Activated CD8-positive, alpha-beta T cell treated with anti-CD3 and anti-CD28 coated beads, Interleukin-2, amount 10 ng/mL, durations not matched to agents 7 days and 5 days (primary cell): ENCODE measurements around the gene SLC7A4. TPM values are rescaled to one million over a fixed set of nuclear protein-coding genes. Genes with fewer than 3 reads are reported as not detected.
"Not testable (repeated sequence)": the region's sequence is repeated elsewhere in the genome, so short reads cannot be mapped to it uniquely, and the experiment has no call there.

ENCODE experiments used
- ATAC-seq: fragments of 150-1000 bp; cut with Tn5 transposase; one replicate; pipeline ENCODE4 v1.10.0; 2021; ENCODE audit warnings: moderate library complexity
- CTCF ChIA-PET: fragments of 350-600 bp; sonication (Branson Sonifier 250); formaldehyde crosslinking; loops from one replicate; lab custom pipeline; 2021; ENCODE audit warnings: antibody characterized with exemption; lab: Charles Lee
- POLR2A ChIA-PET: fragments of 350-600 bp; sonication (Branson Sonifier 250); formaldehyde crosslinking; loops from one replicate; lab custom pipeline; 2021; ENCODE audit warnings: antibody characterized with exemption; lab: Charles Lee
- DNase-seq: peaks from one replicate; pipeline ENCODE4 v3.0.0-alpha.2; 2020
- H3K27ac Mint-ChIP-seq: one replicate; pipeline ENCODE4 v1.8.0; 2021; ENCODE audit warnings: mild to moderate bottlenecking, mixed read lengths
- H3K27me3 Mint-ChIP-seq: one replicate; pipeline ENCODE4 v1.8.0; 2021; ENCODE audit warnings: low read depth, mixed read lengths
- H3K36me3 Mint-ChIP-seq: one replicate; pipeline ENCODE4 v1.8.0; 2021; ENCODE audit warnings: low read depth, mixed read lengths
- H3K4me1 Mint-ChIP-seq: one replicate; pipeline ENCODE4 v1.8.0; 2021; ENCODE audit warnings: low read depth, mixed read lengths
- H3K4me3 Mint-ChIP-seq: one replicate; pipeline ENCODE4 v1.8.0; 2021; ENCODE audit warnings: mild to moderate bottlenecking, mixed read lengths
- H3K9me3 Mint-ChIP-seq: one replicate; pipeline ENCODE4 v1.8.0; 2022; ENCODE audit warnings: mixed read lengths; ENCODE audit not compliant: insufficient read depth
- total RNA-seq, 2 experiments: library from RNA; stranded (reverse); gene quantifications; one replicate each; pipeline ENCODE4 v1.2.3, GENCODE V29; 2021

Gene SLC7A4
- total RNA-seq, 2 experiments from 2014 or later, result 0.16 to 0.21 TPM

DNA sequence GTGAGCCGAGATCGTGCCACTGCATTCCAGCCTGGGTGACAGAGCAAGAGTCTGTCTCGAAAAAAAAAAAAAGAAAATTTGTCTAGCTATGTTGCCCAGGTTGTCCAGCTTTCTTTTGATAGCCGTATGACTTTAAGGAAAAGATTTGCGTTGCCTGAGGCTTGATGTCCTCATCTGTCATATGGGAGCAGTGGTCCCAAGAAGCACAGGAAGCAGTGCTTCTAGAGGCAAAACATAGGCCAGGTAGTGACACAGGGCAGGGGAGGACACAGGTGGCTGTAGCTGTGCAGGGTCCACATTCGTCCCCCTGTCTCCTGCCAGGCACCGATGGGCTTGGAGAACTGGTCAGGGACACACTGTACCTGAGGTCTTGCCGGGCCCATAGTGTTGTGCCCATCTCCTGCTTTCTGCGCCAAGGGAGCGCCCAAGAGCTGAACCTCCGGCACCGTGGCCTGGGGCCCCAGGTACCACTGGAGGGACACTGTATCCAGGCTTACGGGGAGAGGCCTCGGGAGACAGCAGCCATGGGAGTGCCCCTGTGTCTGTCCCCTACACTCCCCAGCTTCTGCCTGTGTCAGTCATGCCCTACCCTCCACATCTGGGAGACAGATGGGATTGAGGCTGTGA lies 14.8 kb upstream of the SLC7A4 start:
- ChIA-PET CTCF (interaction anchor here (0.7 to 1.0 kb wide), 2 partner anchors 26 to 44 kb away, joined by 3 read pairs; no protein-coding TSS in a partner anchor), POLR2A (no interaction called here)
- Mint-ChIP-seq H3K4me3 (no peak overlapping the region), H3K9me3 (no peaks in the 10 kb centered on the region), H3K27ac (no peak overlapping the region), H3K4me1 (peaks cover 34% of the 10 kb centered on the region), H3K36me3 (no peaks in the 10 kb centered on the region), H3K27me3 (peaks cover 25% of the 10 kb centered on the region)
- no peak for DNase-seq
- ATAC-seq, result no peak

DNA sequence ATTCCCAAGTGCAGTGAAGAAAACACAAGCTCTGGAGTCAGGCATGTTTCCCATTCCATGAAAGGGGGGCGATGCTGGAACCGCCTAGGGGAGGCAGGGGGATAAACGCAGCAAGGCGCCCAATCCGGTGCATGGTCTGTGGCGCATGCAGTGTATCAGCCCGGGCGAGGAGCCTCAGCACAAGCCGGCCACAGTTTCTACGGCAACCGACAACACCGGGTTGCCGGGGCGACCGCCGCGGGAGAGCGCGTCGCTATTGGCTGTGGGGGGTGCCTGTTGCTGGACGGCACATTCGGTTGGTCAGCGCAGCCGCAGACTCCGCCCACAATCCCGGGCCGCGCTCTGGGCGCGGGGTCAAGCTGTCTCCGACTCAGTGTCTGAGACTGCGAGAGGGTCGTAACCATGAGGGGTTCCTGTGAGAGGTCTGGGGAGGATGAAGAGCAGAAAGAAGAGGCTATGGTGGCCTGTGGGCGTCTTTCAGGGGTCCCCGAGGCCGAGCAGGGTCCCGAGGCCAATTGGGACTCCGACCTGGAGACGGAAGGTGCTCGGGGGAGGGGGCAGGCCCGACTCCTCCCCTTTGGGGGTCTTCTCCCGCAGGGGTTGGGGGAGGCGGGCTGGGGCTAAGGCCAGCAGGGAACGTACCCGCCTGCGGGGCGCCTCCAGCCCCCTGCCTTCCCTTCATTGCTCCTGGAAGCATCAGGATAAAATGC lies 13.4 kb upstream of the SLC7A4 start, which contains the start of gene LRRC74B:
Gene LRRC74B (plus strand): TSS at position 362 of the 710 bp plus-strand sequence. CDS start 41 bp downstream, at position 403.
- Mint-ChIP-seq H3K27me3 (peaks cover 25% of the 10 kb centered on the region), H3K36me3 (no peaks in the 10 kb centered on the region), H3K4me3 (peak within 1 kb of the TSS; percentile 50), H3K4me1 (peaks cover 25% of the 10 kb centered on the region), H3K9me3 (no peaks in the 10 kb centered on the region), H3K27ac (no peak within 1 kb of the TSS)
- DNase-seq (peak; percentile 81), ATAC-seq (peak; percentile 95)
- ChIA-PET POLR2A (interaction anchor here (1.2 kb wide), 1 partner anchor 10 kb away, joined by 4 read pairs; no protein-coding TSS in a partner anchor), CTCF (interaction anchor here (0.8 to 1.3 kb wide), 3 partner anchors 22 to 64 kb away, joined by 4 read pairs; partner anchors contain the start of gene LZTR1)

DNA sequence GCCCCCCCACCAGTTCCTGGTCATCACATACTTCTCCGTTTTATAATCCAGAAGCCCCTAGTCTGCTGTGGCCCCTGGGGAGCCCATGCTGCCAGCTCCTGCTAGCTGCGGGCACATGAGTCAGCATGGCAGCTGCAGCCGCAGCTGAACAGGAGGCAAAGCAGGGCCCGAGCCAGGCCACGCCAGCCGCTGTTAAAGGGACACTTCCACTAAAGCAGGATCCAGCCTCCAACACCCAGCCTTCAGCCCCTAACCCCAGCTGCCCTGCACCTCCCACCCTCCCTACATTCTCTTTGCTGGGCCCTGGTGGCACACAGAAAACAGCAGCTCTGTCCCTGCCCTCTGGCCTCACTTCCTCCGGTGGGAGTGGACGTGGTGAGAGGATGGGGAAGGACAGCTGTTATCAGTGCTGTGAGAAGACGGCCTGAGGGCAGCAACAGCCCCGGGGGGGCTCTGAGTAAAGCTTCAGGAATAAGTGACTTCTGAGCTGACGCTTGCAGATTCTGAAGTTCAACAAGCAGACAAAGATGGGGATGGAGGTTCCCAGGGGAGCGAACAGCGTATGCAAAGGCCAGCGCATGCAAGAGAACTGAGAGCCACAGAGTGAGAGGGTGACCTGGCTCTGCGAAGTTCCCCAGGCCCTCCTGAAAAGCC lies 12.7 kb upstream of the SLC7A4 start:
- H3K36me3 Mint-ChIP-seq, result no peaks in the 10 kb centered on the region
- H3K27me3 Mint-ChIP-seq, result peaks cover 25% of the 10 kb centered on the region
- ChIA-PET CTCF (interaction anchor here (0.9 to 1.3 kb wide), 2 partner anchors 57 to 63 kb away, joined by 4 read pairs; partner anchors contain the start of gene LZTR1), POLR2A (interaction anchor here (0.6 to 1.2 kb wide), 2 partner anchors 10 to 62 kb away, joined by 3 to 4 read pairs; no protein-coding TSS in a partner anchor)
- ATAC-seq, result peak; percentile 35
- H3K4me3 Mint-ChIP-seq, result no peak overlapping the region
- H3K9me3 Mint-ChIP-seq, result no peaks in the 10 kb centered on the region
- H3K27ac Mint-ChIP-seq, result no peak overlapping the region
- H3K4me1 Mint-ChIP-seq, result peaks cover 25% of the 10 kb centered on the region
- no peak for DNase-seq

DNA sequence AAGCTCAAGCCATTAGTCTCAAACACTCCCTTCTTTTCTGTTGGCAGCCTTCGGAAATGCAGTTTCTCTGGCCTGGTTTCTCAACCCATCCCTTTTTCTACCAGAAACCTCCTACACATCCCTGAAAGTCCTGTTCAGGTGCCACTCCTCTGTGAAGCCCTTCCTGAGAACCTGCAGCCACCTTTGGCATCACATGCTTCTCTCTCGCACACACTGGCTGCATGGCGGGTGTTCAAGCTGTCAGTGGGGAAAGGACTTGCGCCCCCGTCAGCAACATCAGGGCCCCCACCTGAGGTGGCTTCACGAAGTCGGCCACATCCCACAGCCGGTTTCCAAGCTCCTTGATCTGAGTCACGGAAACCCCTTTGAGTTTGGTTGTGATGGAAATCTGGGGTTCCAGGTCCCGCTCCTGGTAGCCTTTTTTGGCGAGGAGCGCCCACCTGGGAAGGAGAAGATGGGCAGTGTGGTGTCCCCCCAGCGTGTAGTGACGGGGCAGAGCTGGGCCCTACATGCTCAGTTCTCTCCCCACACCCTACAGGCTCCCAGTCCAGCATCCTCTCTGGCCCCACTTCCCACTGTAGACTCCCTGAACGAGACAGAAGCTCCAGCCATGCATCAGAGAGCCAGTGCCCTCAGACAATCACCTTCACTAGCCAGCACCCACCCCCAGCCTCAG lies 11.6 kb upstream of the SLC7A4 start:
- H3K27ac Mint-ChIP-seq, result no peak overlapping the region
- peaks cover 25% of the 10 kb centered on the region for H3K27me3 Mint-ChIP-seq
- DNase-seq (no peak), ATAC-seq (no peak)
- peaks cover 25% of the 10 kb centered on the region for H3K4me1 Mint-ChIP-seq
- CTCF ChIA-PET, result interaction anchor here (1.3 kb wide), 1 partner anchor 62 kb away, joined by 4 read pairs; the partner anchor contains the start of gene LZTR1
- H3K9me3 Mint-ChIP-seq, result no peaks in the 10 kb centered on the region
- H3K36me3 Mint-ChIP-seq, result no peaks in the 10 kb centered on the region
- POLR2A ChIA-PET, result no interaction called here
- H3K4me3 Mint-ChIP-seq, result no peak overlapping the region

DNA sequence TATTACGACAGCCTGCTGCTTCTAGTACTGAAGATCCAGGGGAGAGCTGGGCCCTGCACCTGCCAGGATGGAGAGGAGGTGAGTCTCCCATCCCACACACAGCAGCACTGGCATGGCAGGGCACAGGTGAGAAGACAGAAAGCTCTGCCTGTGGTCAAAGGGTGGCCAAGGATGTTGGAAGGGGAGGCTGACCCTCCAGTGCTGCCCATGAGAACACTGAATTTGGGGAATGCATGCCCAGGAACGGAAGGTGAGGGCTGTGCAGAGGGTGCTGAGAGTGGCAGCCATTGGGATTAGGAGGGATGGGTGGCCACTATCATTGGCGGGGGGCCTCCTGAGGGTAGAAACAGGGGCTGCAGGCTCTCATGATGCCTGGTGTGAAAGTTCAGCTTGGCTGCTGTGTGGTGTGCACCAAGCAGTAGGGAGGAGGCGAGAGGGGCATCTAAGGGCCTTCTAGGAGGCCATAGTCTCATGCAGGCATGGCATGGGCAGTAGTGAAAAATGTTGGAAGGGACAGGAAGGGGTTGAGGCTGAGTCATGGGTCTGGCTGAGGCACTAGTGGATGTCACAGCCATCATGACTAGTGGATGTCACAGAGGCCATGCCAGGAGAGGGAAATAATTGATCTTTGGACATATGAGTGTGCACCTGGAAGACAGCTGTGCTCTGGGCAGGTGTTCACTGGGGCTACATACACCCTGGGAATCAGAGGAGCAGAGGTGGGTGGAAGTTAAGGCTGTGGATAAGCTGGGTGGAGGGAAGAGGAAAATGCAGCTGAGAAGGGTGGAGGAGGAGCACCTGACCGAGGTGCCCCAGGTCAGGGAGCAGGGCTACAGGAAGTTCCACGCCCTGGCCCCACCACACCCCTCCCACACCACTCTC lies 10.9 kb upstream of the SLC7A4 start:
- POLR2A ChIA-PET, result no interaction called here
- Mint-ChIP-seq H3K27me3 (peaks cover 28% of the 10 kb centered on the region), H3K4me3 (no peak overlapping the region), H3K9me3 (no peaks in the 10 kb centered on the region), H3K27ac (peak overlapping the region; percentile 30), H3K36me3 (no peaks in the 10 kb centered on the region), H3K4me1 (peaks cover 25% of the 10 kb centered on the region)
- CTCF ChIA-PET, result no interaction called here
- no peak for DNase-seq
- ATAC-seq, result no peak

DNA sequence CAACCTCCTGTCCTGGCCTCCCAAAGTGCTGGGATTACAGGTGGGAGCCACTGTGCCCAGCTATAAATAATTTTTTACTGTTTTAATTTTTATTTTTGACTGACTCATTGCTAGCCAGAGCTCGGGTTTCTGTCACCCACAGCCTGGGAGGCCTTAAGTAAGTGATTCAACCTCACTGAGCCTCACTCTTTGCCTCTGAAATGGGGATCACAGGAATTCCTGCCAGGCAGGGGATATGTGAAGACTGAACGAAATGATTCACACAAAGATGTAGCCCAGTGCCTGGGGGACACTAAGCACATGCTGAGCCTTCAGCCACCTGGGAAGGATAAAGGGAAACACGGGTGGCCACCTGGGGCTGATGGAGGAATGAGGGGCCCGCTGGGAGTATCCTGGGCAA lies 9.6 kb upstream of the SLC7A4 start:
- peaks cover 25% of the 10 kb centered on the region for H3K4me1 Mint-ChIP-seq
- DNase-seq, result no peak
- ATAC-seq, result no peak
- no peak overlapping the region for H3K27ac Mint-ChIP-seq
- no peak overlapping the region for H3K4me3 Mint-ChIP-seq
- ChIA-PET CTCF (no interaction called here), POLR2A (no interaction called here)
- peaks cover 28% of the 10 kb centered on the region for H3K27me3 Mint-ChIP-seq
- H3K9me3 Mint-ChIP-seq, result no peaks in the 10 kb centered on the region
- H3K36me3 Mint-ChIP-seq, result no peaks in the 10 kb centered on the region

DNA sequence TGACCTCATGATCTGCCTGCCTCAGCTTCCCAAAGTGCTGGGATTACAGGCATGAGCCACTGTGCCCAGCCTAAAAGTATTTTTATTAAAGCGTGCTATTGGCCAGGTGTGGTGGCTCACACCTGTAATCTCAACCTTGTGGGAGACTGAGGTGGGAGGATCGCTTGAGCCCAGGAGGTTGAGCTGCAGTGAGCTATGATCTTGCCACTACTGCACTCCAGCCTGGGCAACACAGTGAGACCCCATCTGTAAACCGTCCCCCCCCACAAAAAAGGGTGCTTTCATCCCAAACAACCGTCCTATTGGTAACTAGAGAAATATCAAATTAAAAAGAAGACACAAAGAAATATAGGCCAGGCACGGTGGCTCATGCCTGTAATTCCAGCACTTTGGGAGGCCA lies 6.8 kb upstream of the SLC7A4 start:
- H3K36me3 Mint-ChIP-seq, ATAC-seq, H3K4me3 Mint-ChIP-seq, POLR2A ChIA-PET, CTCF ChIA-PET, H3K9me3 Mint-ChIP-seq, H3K27ac Mint-ChIP-seq, DNase-seq: not testable (repeated sequence)
- Mint-ChIP-seq H3K4me1 (peaks cover 11% of the 10 kb centered on the region), H3K27me3 (peaks cover 20% of the 10 kb centered on the region)

DNA sequence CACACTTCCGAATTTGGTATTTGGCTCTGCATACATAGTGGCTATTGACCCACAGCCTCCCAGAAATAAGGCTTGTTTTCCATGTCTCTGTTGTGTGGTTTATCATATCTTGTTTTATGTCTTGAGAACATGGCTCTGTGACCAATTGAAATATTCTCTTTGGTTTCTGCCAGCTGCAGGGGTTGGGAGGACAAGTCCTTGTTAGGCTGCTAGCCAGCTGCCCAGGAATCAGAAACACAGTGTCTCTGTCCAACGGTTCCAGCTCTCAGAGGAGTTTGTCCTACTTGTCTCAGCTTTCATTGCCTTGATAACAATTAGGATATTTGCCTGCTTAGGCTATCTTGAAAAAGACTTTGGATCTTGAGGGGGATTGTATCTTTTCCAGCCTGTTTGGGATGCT lies 6.0 kb upstream of the SLC7A4 start:
- peaks cover 21% of the 10 kb centered on the region for H3K27me3 Mint-ChIP-seq
- H3K4me3 Mint-ChIP-seq, result no peak overlapping the region
- CTCF ChIA-PET, result interaction anchor here (0.6 kb wide), 1 partner anchor 17 kb away, joined by 3 read pairs; no protein-coding TSS in a partner anchor
- H3K4me1 Mint-ChIP-seq, result peaks cover 8% of the 10 kb centered on the region
- no peak for DNase-seq
- POLR2A ChIA-PET, result no interaction called here
- H3K36me3 Mint-ChIP-seq, result no peaks in the 10 kb centered on the region
- ATAC-seq, result no peak
- H3K9me3 Mint-ChIP-seq, result no peaks in the 10 kb centered on the region
- H3K27ac Mint-ChIP-seq, result no peak overlapping the region

DNA sequence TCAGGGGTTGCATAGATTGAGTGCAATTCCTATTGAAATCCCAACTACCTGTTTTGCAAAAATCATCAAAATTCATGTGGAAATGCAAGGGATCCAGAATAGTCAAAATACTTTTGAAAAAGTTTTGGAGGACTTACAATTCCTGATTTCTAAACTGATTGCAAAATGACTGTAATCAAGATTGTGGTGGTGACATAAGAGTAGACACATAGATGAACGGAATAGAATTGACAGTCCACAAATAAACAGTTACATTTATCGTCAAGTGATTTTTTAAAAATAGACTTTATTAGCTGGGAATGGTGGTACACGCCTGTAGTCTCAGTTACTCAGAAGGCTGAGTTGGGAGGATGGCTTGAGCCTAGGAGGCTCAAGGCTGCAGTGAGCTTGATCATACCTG lies 2.6 kb upstream of the SLC7A4 start:
- no peaks in the 10 kb centered on the region for H3K36me3 Mint-ChIP-seq
- ChIA-PET CTCF (interaction anchor here (1.0 kb wide), 1 partner anchor 10 kb away, joined by 3 read pairs; no protein-coding TSS in a partner anchor), POLR2A (no interaction called here)
- H3K9me3 Mint-ChIP-seq, result no peaks in the 10 kb centered on the region
- no peak overlapping the region for H3K4me3 Mint-ChIP-seq
- H3K4me1 Mint-ChIP-seq, result peaks cover 5% of the 10 kb centered on the region
- ATAC-seq (no peak), DNase-seq (no peak)
- no peak overlapping the region for H3K27ac Mint-ChIP-seq
- H3K27me3 Mint-ChIP-seq, result peaks cover 39% of the 10 kb centered on the region

DNA sequence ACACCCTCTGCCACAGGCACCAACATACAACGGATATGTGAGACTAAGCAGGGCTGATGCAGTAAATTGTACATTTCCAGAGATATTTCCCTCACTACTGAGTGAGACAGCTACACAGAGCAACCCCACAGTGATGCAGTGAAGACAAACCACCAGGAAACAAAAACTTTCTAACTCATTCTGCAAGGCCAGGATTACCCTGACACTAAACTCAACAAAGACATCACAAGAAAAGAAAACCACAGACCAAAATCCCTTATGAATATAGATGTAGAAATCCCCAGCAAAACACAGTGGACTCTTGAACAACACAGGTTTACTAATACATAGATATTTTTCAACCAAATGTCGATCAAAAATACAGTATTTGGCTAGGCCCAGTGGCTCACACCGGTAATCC lies 1.5 kb upstream of the SLC7A4 start:
- no peak overlapping the region for H3K4me3 Mint-ChIP-seq
- no peak for DNase-seq
- POLR2A ChIA-PET, result no interaction called here
- no peak for ATAC-seq
- H3K27me3 Mint-ChIP-seq, result peaks cover 45% of the 10 kb centered on the region
- H3K4me1 Mint-ChIP-seq, result peaks cover 5% of the 10 kb centered on the region
- H3K27ac Mint-ChIP-seq, result no peak overlapping the region
- no peaks in the 10 kb centered on the region for H3K36me3 Mint-ChIP-seq
- CTCF ChIA-PET, result no interaction called here
- H3K9me3 Mint-ChIP-seq, result no peaks in the 10 kb centered on the region
